Lower lobe of right lung (tissue), 2 donors: ENCODE measurements around the gene TSPAN9. TPM values are rescaled to one million over a fixed set of nuclear protein-coding genes. Genes with fewer than 3 reads are reported as not detected.
"Not testable (repeated sequence)": the region's sequence is repeated elsewhere in the genome, so short reads cannot be mapped to it uniquely, and the experiment has no call there.

Source experiments
- ATAC-seq, 2 donors: fragments of 200-7000 bp; cut with Tn5 transposase; one replicate each; pipeline ENCODE4 v1.9.1; 2020 to 2022; ENCODE audit warnings: mild to moderate bottlenecking in 2 of 2, moderate library complexity in 2 of 2
- DNase-seq: peaks from one replicate; pipeline ENCODE4 v3.0.0-alpha.2; 2020
- H3K27ac ChIP-seq: fragments of 200-600 bp; one replicate; pipeline ENCODE4 v1.8.0; 2022
- H3K27me3 ChIP-seq: fragments of 200-600 bp; one replicate; pipeline ENCODE4 v1.8.0; 2022; ENCODE audit warnings: low read depth
- H3K36me3 ChIP-seq: fragments of 200-600 bp; one replicate; pipeline ENCODE4 v1.8.0; 2022; ENCODE audit warnings: mild to moderate bottlenecking
- H3K4me1 ChIP-seq: fragments of 200-600 bp; one replicate; pipeline ENCODE4 v1.8.0; 2022
- H3K4me3 ChIP-seq: fragments of 200-600 bp; one replicate; pipeline ENCODE4 v1.8.0; 2022; ENCODE audit warnings: mild to moderate bottlenecking
- H3K9me3 ChIP-seq: fragments of 200-600 bp; one replicate; pipeline ENCODE4 v1.8.0; 2022
- CTCF ChIP-seq: fragments of 200-600 bp; IDR thresholded peaks from one replicate; pipeline ENCODE4 v1.8.0; 2022; ENCODE audit warnings: antibody characterized with exemption, mild to moderate bottlenecking
- intact Hi-C: fragments of 100-400 bp; cut with DNase I; formaldehyde crosslinking; loops from one replicate; pipeline ENCODE4 v1.11.0; 2022
- total RNA-seq: library from RNA; stranded (reverse); fragmentation: NEBNext Ultra II Directional; extraction: Animal tissue kit (Norgen Biotek cat#: 25700); gene quantifications from one replicate; pipeline ENCODE4 v1.2.1, GENCODE V29; 2021
- donor health status: DM: no; HTN: yes; CAD: no; lungs with severe emphysema.

The TSPAN9 gene
- total RNA-seq, 1 donor from 2014 or later, result 61.1 TPM

- H3K27ac ChIP-seq, result no peak overlapping the region
- no peak for DNase-seq
- no peak overlapping the region for H3K4me3 ChIP-seq
- intact Hi-C loops, result no loop called here
- H3K27me3 ChIP-seq, result no peaks in the 10 kb centered on the region
- H3K4me1 ChIP-seq, result no peaks in the 10 kb centered on the region
- ATAC-seq, result no peak
- TF ChIP-seq CTCF, result no peak
- no peaks in the 10 kb centered on the region for H3K36me3 ChIP-seq
- peaks cover 5% of the 10 kb centered on the region for H3K9me3 ChIP-seq
Observed at GRCh38 chr12:3061059-3061458, 16.1 kb upstream of the TSPAN9 start.

DNA sequence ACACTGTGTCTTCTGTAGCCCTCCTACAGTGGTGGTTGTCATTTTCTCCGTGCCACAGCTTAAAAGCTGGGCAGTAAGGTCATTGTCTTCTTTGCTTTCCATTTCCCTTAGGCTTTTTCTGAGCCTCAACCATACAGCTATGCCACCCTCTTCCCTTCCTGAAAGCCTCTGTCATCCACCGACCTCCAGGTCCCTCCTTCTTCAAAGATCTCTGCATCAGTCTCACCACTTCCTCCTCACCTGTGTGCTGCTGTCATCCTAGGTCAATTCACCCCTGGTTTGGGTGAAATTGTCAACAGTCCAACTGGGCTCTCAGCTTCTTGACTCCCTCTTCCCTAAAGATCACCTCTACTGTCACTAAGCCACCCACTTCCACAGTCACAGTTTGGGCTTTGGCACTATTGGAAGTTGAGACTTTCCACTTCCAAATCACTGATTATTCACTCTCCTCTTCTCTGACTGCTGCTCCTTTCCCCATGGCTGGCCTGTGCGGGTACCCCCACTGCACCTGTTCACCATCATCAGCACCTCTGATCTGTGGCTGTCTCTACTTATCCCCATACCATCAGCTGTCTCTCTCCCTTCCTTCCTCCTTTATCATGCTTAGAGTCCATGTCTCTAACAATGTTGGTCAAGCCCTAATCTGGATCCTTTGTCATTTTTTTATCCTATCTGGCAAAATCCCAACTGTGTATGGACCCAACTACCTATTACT is 15.5 kb upstream of the TSPAN9 start:
- Histone ChIP-seq H3K27me3 (no peaks in the 10 kb centered on the region), H3K9me3 (peaks cover 5% of the 10 kb centered on the region), H3K27ac (no peak overlapping the region), H3K36me3 (no peaks in the 10 kb centered on the region), H3K4me3 (no peak overlapping the region), H3K4me1 (no peaks in the 10 kb centered on the region)
- DNase-seq, result no peak
- ATAC-seq, result no peak
- intact Hi-C loops, result no loop called here
- no peak for TF ChIP-seq CTCF

GRCh38 chr12:3065300-3065699 is 11.9 kb upstream of the TSPAN9 start:
- TF ChIP-seq CTCF, result no peak
- DNase-seq (no peak), ATAC-seq (no peak)
- intact Hi-C loops, result no loop called here
- no peaks in the 10 kb centered on the region for H3K27me3 ChIP-seq
- H3K36me3 ChIP-seq, result no peaks in the 10 kb centered on the region
- H3K27ac ChIP-seq, result no peak overlapping the region
- H3K4me1 ChIP-seq, result peaks cover 4% of the 10 kb centered on the region
- no peak overlapping the region for H3K4me3 ChIP-seq
- H3K9me3 ChIP-seq, result peaks cover 5% of the 10 kb centered on the region

DNA sequence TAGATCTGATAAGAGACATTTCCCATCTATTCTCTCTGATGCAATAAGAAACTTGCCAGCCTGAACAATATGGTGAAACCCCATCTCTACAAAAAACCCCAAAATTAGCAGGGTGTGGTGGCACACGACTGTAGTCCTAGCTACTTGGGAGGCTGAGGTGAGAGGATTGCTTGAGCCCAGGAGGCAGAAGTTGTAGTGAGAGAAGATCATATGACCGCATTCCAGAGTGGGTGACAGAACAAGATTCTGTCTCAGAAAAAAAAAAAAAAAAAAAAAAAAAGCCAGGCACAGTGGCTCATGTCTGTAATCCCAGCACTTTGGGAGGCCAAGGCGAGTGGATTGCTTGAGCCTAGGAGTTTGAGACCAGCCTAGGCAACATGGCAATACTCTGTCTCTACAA is 11.3 kb upstream of the TSPAN9 start:
- H3K9me3 ChIP-seq, H3K36me3 ChIP-seq, ATAC-seq, H3K27me3 ChIP-seq, H3K4me3 ChIP-seq, DNase-seq, H3K27ac ChIP-seq, intact Hi-C loops, H3K4me1 ChIP-seq: not testable (repeated sequence)

GRCh38 chr12:3069714-3070113 is 7.5 kb upstream of the TSPAN9 start:
- ATAC-seq (no peak), DNase-seq (no peak)
- intact Hi-C loops, result no loop called here
- Histone ChIP-seq H3K27ac (no peak overlapping the region), H3K36me3 (no peaks in the 10 kb centered on the region), H3K27me3 (no peaks in the 10 kb centered on the region), H3K9me3 (no peaks in the 10 kb centered on the region), H3K4me1 (peaks cover 17% of the 10 kb centered on the region), H3K4me3 (no peak overlapping the region)
- TF ChIP-seq CTCF, result no peak

DNA sequence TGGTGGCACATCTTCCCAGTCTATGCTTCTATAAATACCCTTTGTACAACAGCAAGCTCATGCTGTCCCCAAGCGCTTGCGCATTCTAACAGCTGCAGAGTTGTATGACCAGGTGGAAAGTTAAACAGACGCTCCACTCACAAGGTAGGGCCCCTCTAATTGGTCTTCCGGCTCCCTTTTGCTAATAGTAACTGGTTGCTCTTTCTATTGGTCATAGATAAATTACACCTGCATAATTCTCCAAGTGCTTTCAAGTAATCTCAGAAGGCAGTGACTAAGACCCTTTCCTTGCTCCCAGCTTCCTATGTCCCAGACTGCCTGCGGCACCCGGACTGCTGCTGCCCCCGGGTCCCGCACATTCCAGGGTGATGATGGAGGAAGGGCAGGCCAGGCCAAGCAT is 6.1 kb upstream of the TSPAN9 start:
- no peaks in the 10 kb centered on the region for H3K36me3 ChIP-seq
- no peak for DNase-seq
- no peak for TF ChIP-seq CTCF
- peaks cover 19% of the 10 kb centered on the region for H3K4me1 ChIP-seq
- no peaks in the 10 kb centered on the region for H3K9me3 ChIP-seq
- H3K27ac ChIP-seq, result no peak overlapping the region
- H3K4me3 ChIP-seq, result no peak overlapping the region
- ATAC-seq, result no peak
- intact Hi-C loops, result no loop called here
- no peaks in the 10 kb centered on the region for H3K27me3 ChIP-seq
